Middle frontal gyrus (tissue), 1 donor: ENCODE results near the gene GRIN2A.
"Not testable (repeated sequence)": the region's sequence is repeated elsewhere in the genome, so short reads cannot be mapped to it uniquely, and the experiment has no call there.

Source experiments
- DNase-seq: peaks from one replicate; pipeline ENCODE4 v3.0.0-alpha.2; 2015; ENCODE audit warnings: low spot score; ENCODE audit errors: extremely low spot score

Gene GRIN2A

DNA sequence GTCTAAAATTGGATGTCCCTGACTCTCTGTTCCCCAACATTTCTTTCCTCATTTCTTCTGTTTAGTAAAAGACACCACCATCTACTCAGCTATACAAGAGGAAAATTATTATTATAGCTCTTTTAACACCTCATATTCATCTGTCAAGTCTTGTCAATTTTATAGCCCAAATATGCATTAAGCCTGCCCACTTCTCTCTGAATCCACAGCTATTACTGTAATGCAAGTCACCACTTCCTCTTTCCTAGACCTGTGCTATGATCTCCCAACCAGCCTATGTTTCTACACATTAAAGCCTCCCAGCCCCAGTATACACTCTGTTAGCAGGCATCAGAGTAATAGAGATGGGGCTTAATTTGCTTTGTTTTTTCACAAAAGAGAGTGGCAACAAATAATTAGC lies 252.9 kb downstream of the GRIN2A start:
- no peak for DNase-seq

- DNase-seq = no peak
These were observed 259.8 kb downstream of the GRIN2A start for GRCh38 chr16:9922441-9922840.

GRCh38 chr16:9921997-9922396 lies 260.2 kb downstream of the GRIN2A start:
- no peak for DNase-seq

DNA sequence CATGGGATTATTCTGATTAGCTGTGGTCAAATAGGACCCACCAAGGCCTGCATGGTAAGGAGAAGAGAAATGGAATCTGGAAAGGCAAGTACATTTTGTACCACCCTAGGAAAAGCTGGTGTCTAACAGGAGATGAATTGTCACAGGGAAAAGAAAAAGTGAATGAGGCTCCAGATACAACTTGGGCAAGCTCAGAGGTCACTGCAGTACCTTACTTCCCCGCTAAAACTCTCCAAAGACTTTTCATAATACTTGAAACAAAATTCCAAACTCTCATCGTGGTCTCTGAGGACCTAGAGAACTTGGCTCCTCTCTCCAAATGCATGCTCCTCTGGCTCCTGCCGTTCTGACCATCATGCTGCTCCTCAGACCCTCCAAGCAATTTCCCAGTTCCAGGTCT lies 262.8 kb downstream of the GRIN2A start:
- DNase-seq = no peak

- no peak for DNase-seq
These were observed 264.5 kb downstream of the GRIN2A start for GRCh38 chr16:9917691-9918090.

GRCh38 chr16:9913604-9914326 lies 268.5 kb downstream of the GRIN2A start:
- no peak for DNase-seq

DNA sequence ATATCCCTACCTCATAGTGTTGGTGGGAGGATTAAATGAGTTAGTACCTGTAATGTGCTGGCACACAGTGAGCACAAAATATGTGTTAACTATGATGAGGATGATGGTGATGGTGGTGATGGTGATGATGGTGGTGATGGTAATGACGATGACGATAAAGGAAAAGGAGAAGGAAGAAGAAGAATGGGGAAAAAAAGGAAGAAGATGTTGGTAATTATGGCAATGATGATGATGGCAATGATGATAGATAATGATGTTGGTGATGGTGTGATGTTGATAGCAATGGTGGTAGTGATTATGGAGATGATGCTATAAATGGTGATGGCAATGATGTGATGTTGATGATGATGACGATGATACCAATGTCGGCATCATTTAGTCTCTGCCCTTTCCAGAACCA lies 270.2 kb downstream of the GRIN2A start:
- DNase-seq = no peak

DNA sequence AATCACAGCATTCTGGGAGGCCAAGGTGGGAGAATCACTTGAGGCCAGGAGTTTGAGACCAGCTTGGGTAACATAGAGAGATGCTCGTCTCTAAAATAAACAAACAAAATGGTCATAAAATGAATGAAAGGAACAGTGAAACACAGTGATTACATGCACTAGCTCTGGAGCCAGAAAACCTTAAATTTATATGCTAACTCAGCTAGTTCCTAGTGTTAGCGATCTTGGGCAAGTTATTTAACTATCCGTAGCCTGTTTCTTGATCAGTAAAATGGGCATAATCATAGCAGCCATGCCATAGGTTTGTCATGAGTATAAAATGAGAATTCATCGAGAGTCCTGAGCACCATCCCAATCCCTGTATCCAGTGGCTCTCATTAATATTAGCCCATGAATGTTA lies 271.0 kb downstream of the GRIN2A start:
- DNase-seq = no peak

DNA sequence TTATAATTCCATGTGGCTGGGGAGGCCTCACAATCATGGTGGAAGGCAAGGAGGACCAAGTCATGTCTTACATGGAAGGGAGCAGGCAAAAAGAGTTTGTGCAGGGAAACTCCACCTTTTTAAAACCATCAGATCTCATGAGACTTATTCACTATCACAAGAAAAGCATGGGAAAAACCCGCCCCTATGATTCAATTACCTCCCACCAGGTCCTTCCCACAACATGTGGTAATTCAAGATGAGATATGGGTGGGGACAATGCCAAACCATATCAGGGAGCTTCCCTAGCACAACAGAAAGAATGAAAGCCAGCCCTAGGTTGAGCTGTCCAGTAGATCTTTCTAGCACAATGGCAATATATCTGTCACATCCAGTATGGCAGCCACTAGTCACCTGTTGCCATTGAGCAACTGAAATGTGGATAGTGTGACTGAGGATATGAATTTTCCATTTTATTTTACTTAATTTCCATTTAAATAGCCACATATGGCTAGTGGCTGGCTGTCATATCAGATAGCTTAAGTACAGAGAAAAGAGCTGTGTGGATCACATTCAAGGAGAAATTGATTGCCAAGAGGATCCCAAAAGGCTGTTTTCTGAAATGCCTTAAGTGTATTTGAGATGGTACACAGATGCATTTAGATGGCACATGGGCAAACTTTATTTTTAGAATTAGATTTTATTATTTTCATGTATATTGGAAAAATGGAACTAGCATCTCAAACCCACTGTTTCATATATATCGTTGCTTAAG lies 273.0 kb downstream of the GRIN2A start:
- DNase-seq = no peak

DNA sequence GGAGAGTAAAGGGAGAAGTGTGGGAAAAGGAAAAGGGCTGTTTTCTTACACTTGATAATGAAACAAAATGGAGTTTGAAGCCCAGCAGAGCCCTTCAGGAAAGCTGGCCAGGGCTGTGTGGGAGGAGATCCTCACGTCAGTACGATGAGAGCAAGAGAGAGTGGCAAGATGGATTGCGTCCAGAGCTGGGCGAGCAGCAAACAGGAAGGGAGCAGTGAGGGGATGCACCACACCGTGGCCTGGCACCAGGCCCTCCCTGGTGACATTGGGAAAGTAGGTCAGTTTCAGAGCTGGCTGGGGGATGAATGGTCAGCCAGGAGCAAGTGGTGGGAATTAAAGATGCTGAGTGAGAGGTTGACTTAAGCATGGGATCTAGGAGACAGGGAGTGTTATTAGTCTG lies 273.6 kb downstream of the GRIN2A start:
- DNase-seq = no peak

GRCh38 chr16:9907752-9908151 lies 274.5 kb downstream of the GRIN2A start:
- DNase-seq = no peak

DNA sequence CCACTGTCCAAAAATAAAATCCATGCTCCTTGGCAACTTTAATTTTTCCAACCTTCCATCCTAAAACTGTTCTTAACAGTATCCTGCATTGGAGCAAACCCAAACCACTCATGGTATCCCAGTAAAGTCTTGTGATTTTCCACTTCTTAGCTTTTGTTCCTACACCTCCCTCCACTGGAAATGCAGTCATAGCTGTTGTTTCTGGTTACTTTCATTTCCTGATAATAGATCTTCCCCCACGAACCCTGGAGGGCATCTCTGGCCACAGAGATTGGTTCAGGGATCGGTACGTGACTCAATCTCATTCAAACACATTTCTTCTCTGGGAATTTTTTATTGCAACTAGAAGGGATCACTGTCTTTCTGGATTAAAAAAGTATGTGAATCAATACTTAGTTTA lies 276.0 kb downstream of the GRIN2A start:
- no peak for DNase-seq

GRCh38 chr16:9904526-9904925 lies 277.7 kb downstream of the GRIN2A start:
- DNase-seq = no peak

GRCh38 chr16:9900576-9900975 lies 281.7 kb downstream of the GRIN2A start:
- DNase-seq = no peak

DNA sequence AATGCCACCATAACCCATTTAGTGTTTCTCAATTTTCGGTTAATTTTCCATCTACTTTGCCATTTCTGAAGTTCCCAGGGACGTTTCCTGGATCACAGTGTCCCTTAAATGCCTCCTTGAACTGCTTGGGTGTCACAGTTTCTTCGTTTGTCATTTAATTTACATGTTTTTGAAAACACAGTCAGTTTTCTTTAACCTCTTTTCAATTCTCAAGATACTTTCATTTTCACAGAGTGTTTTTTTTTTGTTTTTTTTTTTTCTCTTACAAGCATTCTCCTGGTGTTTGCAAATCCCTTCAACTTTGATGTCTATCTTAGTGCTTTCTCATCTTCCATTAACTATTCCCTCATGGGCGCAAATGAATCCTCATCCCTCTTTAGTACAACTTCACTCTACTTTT lies 283.7 kb downstream of the GRIN2A start:
- no peak for DNase-seq

DNA sequence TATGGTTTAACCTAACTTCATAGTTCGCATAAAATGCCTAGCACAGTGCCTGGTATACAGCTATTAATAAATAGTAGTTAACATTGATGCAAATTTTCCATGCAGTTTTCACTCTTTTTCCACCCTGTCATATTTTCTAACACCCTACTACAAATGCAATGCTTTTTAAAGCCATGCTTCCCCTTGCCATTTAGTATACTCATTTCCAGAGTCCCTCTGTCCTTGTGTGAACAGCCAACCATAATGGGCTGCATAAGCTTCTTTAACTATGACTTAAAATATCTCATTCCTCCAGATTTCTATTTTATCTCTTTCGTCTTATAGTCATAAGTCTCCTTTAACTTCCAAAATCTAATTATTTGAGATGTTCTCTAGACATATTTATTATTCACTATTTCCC lies 284.1 kb downstream of the GRIN2A start:
- DNase-seq = no peak

GRCh38 chr16:9895817-9896216 lies 286.4 kb downstream of the GRIN2A start:
- DNase-seq = no peak

- no peak for DNase-seq
These were observed 296.4 kb downstream of the GRIN2A start for GRCh38 chr16:9885876-9886275.

- no peak for DNase-seq
These were observed 296.8 kb downstream of the GRIN2A start for GRCh38 chr16:9885467-9885866.

DNA sequence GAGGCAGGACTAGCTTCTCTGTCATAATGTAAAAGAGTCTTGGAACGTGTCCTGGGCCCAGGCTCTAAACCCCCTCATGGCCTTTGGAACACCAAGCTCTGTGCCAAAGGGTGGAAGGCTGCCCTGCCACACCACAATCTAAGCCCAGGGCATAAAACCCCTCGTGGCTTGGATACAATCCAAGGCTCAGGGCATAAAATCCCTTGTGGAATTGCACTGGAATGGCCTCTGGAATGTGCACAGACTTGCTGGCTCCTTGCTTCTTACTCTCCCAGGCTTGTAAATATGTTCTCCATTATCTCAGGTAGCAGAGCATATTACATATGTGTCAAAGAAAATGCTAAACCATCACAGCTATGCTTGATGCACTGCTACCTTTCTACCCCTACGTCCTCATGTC lies 306.2 kb downstream of the GRIN2A start:
- not testable (repeated sequence) for DNase-seq

GRCh38 chr16:9874219-9874618 lies 308.0 kb downstream of the GRIN2A start:
- no peak for DNase-seq

GRCh38 chr16:9870962-9871361 lies 311.3 kb downstream of the GRIN2A start:
- no peak for DNase-seq

GRCh38 chr16:9869776-9870175 lies 312.5 kb downstream of the GRIN2A start:
- no peak for DNase-seq
